ENCODE results near the gene MEDAG. TPM values are rescaled to one million over a fixed set of nuclear protein-coding genes. Genes with fewer than 3 reads are reported as not detected.

The MEDAG gene
- total RNA-seq, 8 experiments from 2014 or later: 0.14 to 6.8 (median 0.19) TPM; not detected in 5

DNA sequence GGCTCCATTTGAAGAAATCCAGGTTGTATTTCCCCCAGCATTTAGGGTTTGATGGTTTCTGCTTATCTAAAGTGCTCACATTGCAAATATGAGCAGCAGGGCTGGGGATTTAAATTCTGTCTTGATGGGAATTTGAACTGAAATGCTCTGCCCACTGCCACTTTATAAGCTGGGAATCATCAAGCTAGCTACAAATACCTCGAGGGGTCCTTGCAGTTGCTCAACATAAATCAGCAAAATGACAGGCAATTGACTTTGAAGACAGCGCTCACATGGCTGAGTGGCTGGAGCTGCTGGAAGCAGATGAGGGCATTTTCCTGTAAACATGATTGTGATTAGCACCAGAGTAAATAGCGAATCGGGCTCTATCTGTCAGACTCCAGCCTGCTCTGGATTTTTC lies 39.4 kb upstream of the MEDAG start:
- in situ Hi-C loops (cut with MboI; ENCODE audit: low pct_unique_long_range_greater_than_20kb in 2 of 9, low sequenced_read_pairs in 9 of 9, unreplicated experiment in 9 of 9): loop anchor here in 1 of 9 experiments (25.0 kb wide), 1 partner anchor 171 kb away; no protein-coding TSS in a partner anchor
- peak in 1 of 8 experiments; percentile 1 for ATAC-seq (replicated peaks in 6 of 8)

DNA sequence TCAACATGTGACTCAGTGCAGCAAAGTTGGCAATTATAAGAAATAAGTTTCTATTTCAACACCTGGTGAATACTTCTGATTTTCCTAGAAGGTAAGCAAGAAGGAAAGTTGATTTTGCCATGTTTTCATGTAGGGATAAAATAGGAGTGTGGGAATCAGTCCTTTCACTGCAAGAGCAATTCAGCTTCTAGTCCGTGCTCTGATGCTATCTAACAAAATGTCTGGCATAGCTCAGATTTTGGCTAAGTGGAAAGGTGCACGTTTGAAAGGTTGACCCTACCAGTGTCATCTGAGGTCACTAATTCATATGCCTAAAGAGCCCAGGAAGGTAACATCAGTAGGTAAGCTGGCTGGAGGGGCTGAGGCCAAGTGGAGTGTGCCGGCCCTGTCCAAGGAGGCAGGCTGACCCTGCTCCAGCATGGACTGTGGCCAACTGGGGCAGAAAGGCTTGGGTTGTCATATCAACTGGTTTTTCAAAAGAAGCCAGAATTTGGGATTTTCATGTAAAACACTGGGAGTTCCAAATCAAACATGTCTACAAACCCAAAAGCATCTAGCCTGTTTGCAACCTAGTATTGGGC lies 38.9 kb upstream of the MEDAG start:
- no peak for ATAC-seq (replicated peaks in 6 of 8)
- Histone ChIP-seq H3K27ac (peak overlapping the region; percentile 3 to 18), H3K4me3 (no peak overlapping the region), H3K4me1 (replicated peaks in 1 of 2) (peaks cover 73 to 76% of the 10 kb centered on the region in 2 donors)
- WGBS, 10 experiments: 40 to 100% (median 75%) methylated on average over 1 to 3 of the region's 3 CpGs; no CpG with 5 or more reads in 3 of the 10 experiments
- in situ Hi-C loops (cut with MboI; ENCODE audit: low pct_unique_long_range_greater_than_20kb in 2 of 9, low sequenced_read_pairs in 9 of 9, unreplicated experiment in 9 of 9): loop anchor here in 1 of 9 experiments (25.0 kb wide), 1 partner anchor 170 kb away; no protein-coding TSS in a partner anchor

More for the DNA sequence above, 39.4 kb upstream of the MEDAG start:
- H3K27ac ChIP-seq: peak overlapping the region; percentile 86 to 91
- H3K4me1 ChIP-seq (replicated peaks in 1 of 2): peaks cover 68 to 71% of the 10 kb centered on the region in 2 donors
- H3K4me3 ChIP-seq: no peak overlapping the region
- WGBS, 10 experiments: 0 to 43% (median 18%) methylated on average over 1 to 4 of the region's 4 CpGs; no CpG with 5 or more reads in 3 of the 10 experiments

DNA sequence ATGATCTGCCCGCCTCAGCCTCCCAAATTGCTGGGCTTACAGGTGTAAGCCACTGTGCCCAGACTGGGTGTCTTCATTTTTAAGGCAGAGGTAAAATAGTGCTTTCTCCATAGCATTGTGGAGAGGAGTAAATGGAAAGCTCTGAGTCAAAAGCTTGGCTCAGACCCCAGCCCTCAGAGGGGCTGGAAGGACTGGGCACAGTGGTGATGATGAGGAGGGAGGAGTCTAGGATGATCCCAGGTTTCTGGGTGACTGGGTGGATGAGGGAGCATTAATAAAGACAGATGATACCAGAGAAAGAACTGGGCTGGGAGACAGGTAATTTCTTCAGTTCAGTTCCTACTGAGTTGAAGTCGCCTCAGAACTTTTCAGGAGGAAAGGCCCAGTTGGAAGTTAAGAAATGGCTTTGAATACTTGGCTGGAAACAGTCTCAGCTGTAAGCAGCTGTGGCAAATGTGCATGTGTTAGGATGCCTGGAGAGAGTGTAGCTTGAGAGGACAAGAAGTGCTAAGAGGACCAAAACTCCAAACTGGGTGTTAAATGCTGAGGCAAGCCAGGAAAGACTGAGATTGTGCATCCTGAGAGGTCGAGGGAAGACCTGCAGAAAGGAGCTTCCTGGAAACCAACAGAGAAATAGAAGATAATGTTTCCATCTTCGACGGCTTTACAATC lies 37.1 kb upstream of the MEDAG start:
- WGBS, 10 experiments: 0 to 100% (median 83%) methylated on average over 1 to 4 of the region's 5 CpGs
- Histone ChIP-seq H3K27ac (no peak overlapping the region), H3K4me3 (no peak overlapping the region), H3K4me1 (replicated peaks in 1 of 2) (peaks cover 74 to 76% of the 10 kb centered on the region in 2 donors)
- in situ Hi-C loops (cut with MboI; ENCODE audit: low pct_unique_long_range_greater_than_20kb in 2 of 9, low sequenced_read_pairs in 9 of 9, unreplicated experiment in 9 of 9): loop anchor here in 1 of 9 experiments (25.0 kb wide), 1 partner anchor 168 kb away; no protein-coding TSS in a partner anchor
- no peak for ATAC-seq (replicated peaks in 6 of 8)

DNA sequence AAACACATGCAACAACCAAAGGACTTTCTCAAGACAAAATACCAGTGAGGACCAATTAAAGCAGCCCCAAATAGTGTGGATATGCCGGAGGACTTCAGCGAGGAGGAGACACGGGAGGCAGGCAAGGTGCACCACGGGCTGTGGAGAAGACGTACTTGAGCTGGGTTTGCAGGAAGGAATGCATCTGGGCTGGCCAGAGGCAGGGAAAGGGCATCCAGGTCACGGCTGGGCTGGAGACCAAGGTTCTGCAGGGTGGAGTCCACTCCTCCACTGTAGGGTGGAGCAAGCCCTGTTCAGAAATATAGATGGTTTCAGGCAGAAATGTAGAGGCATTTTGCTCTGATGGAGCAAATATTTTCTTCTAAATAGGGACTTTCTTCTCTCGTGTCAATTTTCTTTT lies 36.6 kb upstream of the MEDAG start:
- in situ Hi-C loops (cut with MboI; ENCODE audit: low pct_unique_long_range_greater_than_20kb in 2 of 9, low sequenced_read_pairs in 9 of 9, unreplicated experiment in 9 of 9): loop anchor here in 1 of 9 experiments (25.0 kb wide), 1 partner anchor 168 kb away; no protein-coding TSS in a partner anchor
- Histone ChIP-seq H3K4me1 (replicated peaks in 1 of 2) (peaks cover 72 to 74% of the 10 kb centered on the region in 2 donors), H3K4me3 (no peak overlapping the region), H3K27ac (peak overlapping the region in 1 of 2 donors; percentile 63)
- peak in 2 of 8 experiments; percentile 5 to 13 for ATAC-seq (replicated peaks in 6 of 8)
- WGBS, 10 experiments: 0 to 100% (median 80%) methylated on average over 1 to 6 of the region's 7 CpGs; no CpG with 5 or more reads in 3 of the 10 experiments

DNA sequence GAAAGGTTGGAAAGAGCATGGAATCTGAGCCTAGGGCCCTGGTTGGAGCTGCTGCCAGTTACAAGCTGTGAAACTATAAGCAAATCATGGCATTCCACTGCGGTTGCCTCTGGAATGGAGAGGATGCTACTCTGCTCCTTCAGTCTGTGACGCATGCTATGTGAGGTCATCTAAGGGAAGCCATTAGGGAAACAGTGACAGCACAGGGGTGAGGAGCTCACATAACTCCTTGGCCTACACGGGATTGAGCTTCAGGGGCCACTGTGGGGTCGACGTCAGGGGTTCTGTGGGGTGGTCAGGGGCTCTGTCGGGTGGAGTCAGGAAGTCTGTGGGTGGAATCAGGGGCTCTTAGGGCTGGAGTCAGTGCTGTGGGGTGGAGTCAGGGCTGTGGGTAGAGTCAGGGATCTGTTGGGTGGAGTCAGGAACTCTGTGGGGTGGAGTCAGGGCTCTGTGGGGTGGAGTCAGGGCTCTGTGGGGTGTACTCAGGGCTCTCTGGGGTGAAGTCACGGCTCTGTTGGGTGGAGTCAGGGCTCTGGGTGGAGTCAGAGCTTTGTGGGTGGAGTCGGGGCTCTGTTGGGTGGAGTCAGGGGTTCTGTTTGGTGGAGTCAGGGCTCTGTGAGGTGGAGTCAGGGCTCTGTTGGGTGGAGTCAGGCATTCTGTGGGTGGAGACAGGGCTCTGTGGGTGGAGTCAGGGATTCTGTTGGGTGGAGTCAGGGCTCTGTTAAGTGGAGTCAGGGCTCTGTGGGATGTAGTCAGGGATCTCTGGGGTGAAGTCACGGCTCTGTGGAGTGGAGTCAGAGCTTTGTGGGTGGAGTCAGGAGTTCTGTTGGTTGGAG lies 35.8 kb upstream of the MEDAG start:
- peak; percentile 82 to 93 (median 86) for ATAC-seq (replicated peaks in 6 of 8)
- Histone ChIP-seq H3K4me1 (replicated peaks in 1 of 2) (peaks cover 64 to 70% of the 10 kb centered on the region in 2 donors), H3K27ac (peak overlapping the region; percentile 51 to 73), H3K4me3 (no peak overlapping the region)
- in situ Hi-C loops (cut with MboI; ENCODE audit: low pct_unique_long_range_greater_than_20kb in 2 of 9, low sequenced_read_pairs in 9 of 9, unreplicated experiment in 9 of 9): loop anchor here in 1 of 9 experiments (25.0 kb wide), 1 partner anchor 167 kb away; no protein-coding TSS in a partner anchor
- WGBS, 10 experiments: 0 to 100% (median 0%) methylated on average over 1 to 3 of the region's 9 CpGs; no CpG with 5 or more reads in 5 of the 10 experiments

DNA sequence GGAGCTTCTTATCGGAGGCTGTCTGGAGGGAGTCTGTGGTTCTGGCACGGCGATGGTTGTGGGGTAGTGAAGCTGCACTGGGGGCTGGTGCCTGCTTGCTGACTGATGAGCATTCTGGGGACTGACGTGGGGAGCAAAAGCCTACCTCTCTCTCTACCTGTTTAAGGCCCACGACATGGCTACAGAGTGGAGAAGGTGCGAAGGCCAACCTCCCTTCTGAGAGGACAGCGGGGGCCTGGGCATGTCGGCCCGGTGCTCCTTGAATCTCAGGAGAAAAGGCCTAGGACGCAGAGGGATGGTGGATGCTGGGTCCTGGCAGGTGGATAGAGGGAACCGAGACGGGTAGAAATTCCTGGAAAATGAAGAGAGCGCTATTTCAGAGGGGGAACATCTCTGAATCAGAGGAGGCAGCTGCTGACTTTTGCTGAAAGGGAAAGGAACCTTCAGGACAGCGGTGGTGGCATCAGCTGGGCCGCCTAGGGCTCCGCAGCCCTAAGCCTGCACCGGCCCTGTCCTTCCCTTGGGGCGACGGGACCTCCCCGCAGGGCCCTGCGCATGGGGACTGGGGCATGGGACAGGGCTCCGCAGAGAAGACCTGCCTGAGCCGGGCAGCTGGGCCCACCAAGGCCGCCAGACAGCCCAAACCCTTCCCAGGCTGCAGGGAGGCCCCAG lies 35.0 kb upstream of the MEDAG start:
- ATAC-seq (replicated peaks in 6 of 8): no peak
- Histone ChIP-seq H3K4me3 (no peak overlapping the region), H3K4me1 (replicated peaks in 1 of 2) (peaks cover 56 to 64% of the 10 kb centered on the region in 2 donors), H3K27ac (peak overlapping the region; percentile 3 to 73)
- 80 to 90% (median 89%) methylated on average over 2 to 3 of the region's 24 CpGs; no CpG with 5 or more reads in 7 of the 10 experiments for WGBS, 10 experiments
- in situ Hi-C loops (cut with MboI; ENCODE audit: low pct_unique_long_range_greater_than_20kb in 2 of 9, low sequenced_read_pairs in 9 of 9, unreplicated experiment in 9 of 9): loop anchor here in 1 of 9 experiments (25.0 kb wide), 1 partner anchor 166 kb away; no protein-coding TSS in a partner anchor

DNA sequence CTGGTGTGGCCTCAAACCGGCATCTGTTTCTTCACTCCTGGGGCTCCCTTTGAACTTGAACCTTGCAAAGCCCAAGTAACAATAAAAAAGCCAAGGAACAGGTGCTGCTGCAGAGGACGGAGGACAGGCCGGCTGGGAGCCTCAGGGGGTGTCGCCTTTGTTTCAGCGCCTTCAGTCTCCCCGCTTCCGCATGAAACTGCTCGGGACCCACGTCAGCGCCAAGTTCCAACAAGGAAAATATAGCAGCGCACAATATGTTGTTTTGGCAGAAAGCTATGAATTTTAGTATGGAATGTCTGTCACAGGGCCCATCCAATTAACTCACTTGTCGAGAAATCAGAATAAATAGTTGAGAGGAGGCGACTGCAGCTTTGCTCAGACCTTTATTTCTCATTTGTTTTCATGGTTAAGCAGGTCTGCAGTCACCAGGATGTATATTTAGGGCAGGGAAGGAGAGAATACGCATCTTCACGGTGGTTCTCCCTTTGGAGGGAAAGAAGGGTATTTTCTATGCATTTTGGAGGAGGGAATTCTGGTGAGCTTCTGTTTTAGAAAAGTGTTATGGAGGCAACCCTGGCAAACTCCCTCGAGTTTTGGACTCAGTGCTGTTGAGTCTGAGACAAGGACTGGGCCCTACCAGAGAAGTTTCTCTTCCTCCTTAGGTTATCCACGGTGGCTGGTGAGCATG lies 34.3 kb upstream of the MEDAG start:
- in situ Hi-C loops (cut with MboI; ENCODE audit: low pct_unique_long_range_greater_than_20kb in 2 of 9, low sequenced_read_pairs in 9 of 9, unreplicated experiment in 9 of 9): loop anchor here in 1 of 9 experiments (25.0 kb wide), 1 partner anchor 166 kb away; no protein-coding TSS in a partner anchor
- Histone ChIP-seq H3K4me3 (no peak overlapping the region), H3K27ac (peak overlapping the region; percentile 3 to 73), H3K4me1 (replicated peaks in 1 of 2) (peaks cover 50 to 57% of the 10 kb centered on the region in 2 donors)
- WGBS, 10 experiments: 57 to 100% (median 75%) methylated on average over 1 to 15 of the region's 17 CpGs; no CpG with 5 or more reads in 1 of the 10 experiments
- no peak for ATAC-seq (replicated peaks in 6 of 8)

DNA sequence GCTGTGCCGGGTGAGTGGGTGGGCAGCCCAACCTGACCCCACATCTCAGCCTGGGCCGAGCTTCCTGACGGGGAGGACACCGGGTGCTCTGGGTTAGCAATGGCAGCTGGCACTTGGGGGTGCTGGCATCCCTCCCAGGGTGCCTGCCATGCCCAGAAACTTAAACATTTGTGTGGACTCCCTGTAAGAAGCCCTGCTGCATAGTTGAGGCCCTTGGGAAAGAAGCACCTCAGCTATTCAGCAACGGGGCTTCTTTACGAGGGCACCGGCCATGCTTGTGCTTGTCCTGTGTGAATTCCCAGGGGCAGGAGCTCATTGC lies 33.8 kb upstream of the MEDAG start:
- Histone ChIP-seq H3K4me1 (replicated peaks in 1 of 2) (peaks cover 44 to 52% of the 10 kb centered on the region in 2 donors), H3K4me3 (no peak overlapping the region), H3K27ac (peak overlapping the region in 1 of 2 donors; percentile 36)
- in situ Hi-C loops (cut with MboI; ENCODE audit: low pct_unique_long_range_greater_than_20kb in 2 of 9, low sequenced_read_pairs in 9 of 9, unreplicated experiment in 9 of 9): loop anchor here in 1 of 9 experiments (25.0 kb wide), 1 partner anchor 165 kb away; no protein-coding TSS in a partner anchor
- ATAC-seq (replicated peaks in 6 of 8): no peak
- WGBS, 10 experiments: 76% methylated on average over 6 of the region's 7 CpGs; no CpG with 5 or more reads in 9 of the 10 experiments

DNA sequence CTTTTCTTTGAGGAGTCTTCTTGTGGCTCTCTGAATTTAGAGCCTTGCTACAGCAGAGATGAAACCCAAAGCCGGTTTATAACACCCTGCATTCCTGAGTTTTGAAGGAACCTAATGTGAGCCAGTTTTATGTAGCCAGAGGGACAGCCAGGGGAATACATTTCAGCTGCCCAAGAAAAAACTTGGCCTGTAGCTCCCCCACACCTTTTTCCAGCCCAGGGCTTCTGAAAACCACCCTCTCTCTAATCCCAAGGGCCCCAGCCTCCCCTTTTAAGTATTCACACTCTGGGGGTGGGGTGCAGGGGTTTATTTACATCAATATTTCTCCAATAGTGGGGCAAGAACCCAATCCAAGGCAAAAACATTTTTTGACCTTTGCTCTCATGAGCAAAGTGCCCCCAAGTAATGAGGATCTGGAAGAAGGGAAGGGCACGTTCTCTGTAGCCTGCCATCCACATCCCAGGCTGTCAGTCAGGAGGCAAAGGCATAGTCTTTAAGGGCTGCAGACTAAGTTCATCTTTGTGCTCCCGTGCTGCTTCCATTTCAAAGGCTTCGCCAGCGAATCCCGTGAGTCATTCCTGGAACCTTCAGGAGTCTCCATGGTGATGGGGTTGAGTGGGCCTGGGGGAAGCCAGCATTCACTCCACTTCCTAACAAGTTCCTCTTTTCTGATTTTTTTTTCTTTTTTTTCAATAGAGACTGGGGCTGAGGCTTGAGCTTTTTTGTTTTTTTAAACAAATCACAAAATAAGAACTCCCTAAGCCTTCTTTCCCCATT lies 33.2 kb upstream of the MEDAG start:
- 3 to 58% (median 10%) methylated on average over 2 to 6 of the region's 6 CpGs; no CpG with 5 or more reads in 2 of the 10 experiments for WGBS, 10 experiments
- in situ Hi-C loops (cut with MboI; ENCODE audit: low pct_unique_long_range_greater_than_20kb in 2 of 9, low sequenced_read_pairs in 9 of 9, unreplicated experiment in 9 of 9): loop anchor here in 1 of 9 experiments (25.0 kb wide), 1 partner anchor 164 kb away; no protein-coding TSS in a partner anchor
- peak in 5 of 8 experiments; percentile 8 to 33 (median 24) for ATAC-seq (replicated peaks in 6 of 8)
- Histone ChIP-seq H3K4me3 (no peak overlapping the region), H3K27ac (peak overlapping the region; percentile 36 to 63), H3K4me1 (replicated peaks in 1 of 2) (peaks cover 39 to 48% of the 10 kb centered on the region in 2 donors)

DNA sequence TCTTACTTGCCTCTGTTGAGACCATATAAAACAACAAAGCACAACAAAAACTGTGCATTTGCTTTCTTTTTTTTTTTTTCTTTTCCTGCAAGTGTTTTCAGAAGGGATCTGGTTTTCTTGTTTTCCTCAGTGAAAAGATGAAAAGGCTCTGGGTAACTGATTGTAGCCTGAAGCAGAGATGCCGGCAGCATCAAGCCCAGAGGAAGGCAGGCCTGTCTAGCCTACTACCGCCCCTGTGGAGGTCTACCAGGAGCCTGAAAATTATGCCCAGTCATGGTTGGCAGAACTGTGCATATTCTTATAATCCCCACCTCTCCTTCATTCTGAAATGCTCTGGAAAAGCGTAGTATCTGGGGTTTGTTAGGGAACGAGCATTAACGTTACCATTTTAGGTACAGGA lies 32.6 kb upstream of the MEDAG start:
- H3K4me3 ChIP-seq: no peak overlapping the region
- 33 to 96% (median 69%) methylated on average over 1 to 5 of the region's 5 CpGs; no CpG with 5 or more reads in 2 of the 10 experiments for WGBS, 10 experiments
- H3K4me1 ChIP-seq (replicated peaks in 1 of 2): peaks cover 39 to 48% of the 10 kb centered on the region in 2 donors
- H3K27ac ChIP-seq: peak overlapping the region in 1 of 2 donors; percentile 63
- in situ Hi-C loops (cut with MboI; ENCODE audit: low pct_unique_long_range_greater_than_20kb in 2 of 9, low sequenced_read_pairs in 9 of 9, unreplicated experiment in 9 of 9): loop anchor here in 1 of 9 experiments (25.0 kb wide), 1 partner anchor 164 kb away; no protein-coding TSS in a partner anchor
- no peak for ATAC-seq (replicated peaks in 6 of 8)

DNA sequence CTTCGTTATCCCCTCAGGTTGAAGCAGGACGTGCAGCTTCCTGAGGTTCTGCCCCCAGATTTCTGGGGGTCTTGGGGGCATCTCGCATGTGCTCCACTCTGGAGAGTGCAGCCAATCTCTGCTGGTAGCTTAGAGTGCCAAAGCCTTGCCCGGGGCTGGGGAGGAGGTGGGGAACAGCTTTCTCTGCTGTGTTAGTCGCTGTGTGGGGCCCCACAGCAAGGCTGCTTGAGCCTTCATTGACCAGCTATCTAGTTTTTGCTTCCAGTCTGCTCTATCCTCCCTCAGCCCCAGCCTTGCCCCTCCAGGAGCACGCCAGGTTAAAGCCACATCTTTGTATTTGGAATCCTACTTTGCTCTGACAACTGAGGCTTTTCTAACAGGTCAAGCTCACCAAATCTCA lies 32.0 kb upstream of the MEDAG start:
- H3K4me3 ChIP-seq: no peak overlapping the region
- WGBS, 10 experiments: 40 to 100% (median 84%) methylated on average over 1 to 5 of the region's 6 CpGs; no CpG with 5 or more reads in 3 of the 10 experiments
- ATAC-seq (replicated peaks in 6 of 8): no peak
- in situ Hi-C loops (cut with MboI; ENCODE audit: low pct_unique_long_range_greater_than_20kb in 2 of 9, low sequenced_read_pairs in 9 of 9, unreplicated experiment in 9 of 9): loop anchor here in 1 of 9 experiments (25.0 kb wide), 1 partner anchor 163 kb away; no protein-coding TSS in a partner anchor
- peak overlapping the region in 1 of 2 donors; percentile 63 for H3K27ac ChIP-seq
- peaks cover 39 to 48% of the 10 kb centered on the region in 2 donors for H3K4me1 ChIP-seq (replicated peaks in 1 of 2)
